ENCODE results near the gene PDE8B. TPM values are rescaled to one million over a fixed set of nuclear protein-coding genes. Genes with fewer than 3 reads are reported as not detected.

PDE8B gene
- total RNA-seq, 1 donor from 2014 or later = 5.3 TPM

- no peaks in the 10 kb centered on the region for H3K9me3 ChIP-seq
- DNase-seq (no peak), ATAC-seq (no peak)
- no peaks in the 10 kb centered on the region for H3K27me3 ChIP-seq (ENCODE audit: low read depth)
- no peaks in the 10 kb centered on the region for H3K36me3 ChIP-seq
- H3K4me3 ChIP-seq = no peak overlapping the region
- H3K27ac ChIP-seq = no peak overlapping the region
- H3K4me1 ChIP-seq = no peaks in the 10 kb centered on the region
- no peak for TF ChIP-seq CTCF (IDR thresholded peaks at IDR 0.05)
- intact Hi-C loops (cut with DNase I) = no loop called here
Observed at GRCh38 chr5:77333451-77334123, 123.1 kb downstream of the PDE8B start.

GRCh38 chr5:77337246-77337645 lies 126.8 kb downstream of the PDE8B start:
- no peak for TF ChIP-seq CTCF (IDR thresholded peaks at IDR 0.05)
- H3K27me3 ChIP-seq (ENCODE audit: low read depth) = no peaks in the 10 kb centered on the region
- DNase-seq (no peak), ATAC-seq (no peak)
- no peak overlapping the region for H3K27ac ChIP-seq
- H3K4me3 ChIP-seq = no peak overlapping the region
- intact Hi-C loops (cut with DNase I) = no loop called here
- no peaks in the 10 kb centered on the region for H3K4me1 ChIP-seq
- H3K9me3 ChIP-seq = no peaks in the 10 kb centered on the region
- H3K36me3 ChIP-seq = no peaks in the 10 kb centered on the region

- H3K36me3 ChIP-seq = no peaks in the 10 kb centered on the region
- no peak for TF ChIP-seq CTCF (IDR thresholded peaks at IDR 0.05)
- no peak for ATAC-seq
- no peaks in the 10 kb centered on the region for H3K9me3 ChIP-seq
- no peak overlapping the region for H3K27ac ChIP-seq
- H3K4me3 ChIP-seq = no peak overlapping the region
- H3K4me1 ChIP-seq = no peaks in the 10 kb centered on the region
- intact Hi-C loops (cut with DNase I) = no loop called here
- H3K27me3 ChIP-seq (ENCODE audit: low read depth) = no peaks in the 10 kb centered on the region
- DNase-seq = no peak
Observed at GRCh38 chr5:77337686-77338085, 127.2 kb downstream of the PDE8B start.

- ATAC-seq (no peak), DNase-seq (no peak)
- Histone ChIP-seq H3K4me3 (no peak overlapping the region), H3K27ac (no peak overlapping the region), H3K36me3 (no peaks in the 10 kb centered on the region), H3K4me1 (no peaks in the 10 kb centered on the region), H3K27me3 (ENCODE audit: low read depth) (no peaks in the 10 kb centered on the region), H3K9me3 (no peaks in the 10 kb centered on the region)
- intact Hi-C loops (cut with DNase I) = no loop called here
- TF ChIP-seq CTCF (IDR thresholded peaks at IDR 0.05) = no peak
Observed at GRCh38 chr5:77339337-77339890, 128.9 kb downstream of the PDE8B start.

GRCh38 chr5:77343165-77343564 lies 132.7 kb downstream of the PDE8B start:
- DNase-seq (no peak), ATAC-seq (no peak)
- H3K27ac ChIP-seq = no peak overlapping the region
- intact Hi-C loops (cut with DNase I) = no loop called here
- no peaks in the 10 kb centered on the region for H3K27me3 ChIP-seq (ENCODE audit: low read depth)
- H3K4me3 ChIP-seq = no peak overlapping the region
- H3K9me3 ChIP-seq = no peaks in the 10 kb centered on the region
- no peaks in the 10 kb centered on the region for H3K4me1 ChIP-seq
- TF ChIP-seq CTCF (IDR thresholded peaks at IDR 0.05) = no peak
- H3K36me3 ChIP-seq = no peaks in the 10 kb centered on the region

Data from lower lobe of right lung (tissue), 2 donors.